Skeletal muscle tissue (tissue), 4 donors: ENCODE results near the gene HSD11B1L. TPM values are rescaled to one million over a fixed set of nuclear protein-coding genes. Genes with fewer than 3 reads are reported as not detected.
"Not testable (repeated sequence)": the region's sequence is repeated elsewhere in the genome, so short reads cannot be mapped to it uniquely, and the experiment has no call there.

ENCODE experiments used
- H3K27ac ChIP-seq: one replicate; pipeline ENCODE4 v1.7.0; 2013; ENCODE audit warnings: mild to moderate bottlenecking, low read depth, low read length, inconsistent platforms
- H3K27me3 ChIP-seq, 3 donors: one replicate each; pipeline ENCODE4 v1.7.0; 2013; ENCODE audit warnings: low read length in 3 of 3; ENCODE audit not compliant: control insufficient read depth in 3 of 3, insufficient read depth in 3 of 3
- H3K36me3 ChIP-seq, 3 donors: one replicate each; pipeline ENCODE4 v1.7.0; 2013; ENCODE audit warnings: low read length in 3 of 3; ENCODE audit not compliant: control insufficient read depth in 3 of 3, insufficient read depth in 3 of 3
- H3K4me1 ChIP-seq, 3 donors: one replicate each; pipeline ENCODE4 v1.7.0; 2013; ENCODE audit warnings: low read length in 3 of 3, mild to moderate bottlenecking in 3 of 3; ENCODE audit not compliant: control insufficient read depth in 3 of 3, insufficient read depth in 3 of 3
- H3K4me3 ChIP-seq, 3 donors: one replicate each; pipeline ENCODE4 v1.7.0; 2013; ENCODE audit warnings: low read length in 3 of 3
- H3K9ac ChIP-seq, 3 donors: one replicate each; pipeline ENCODE4 v1.7.0; 2013; ENCODE audit warnings: low read length in 3 of 3, mild to moderate bottlenecking in 3 of 3, moderate library complexity in 2 of 3, low read depth in 1 of 3
- H3K9me3 ChIP-seq, 3 donors: one replicate each; pipeline ENCODE4 v1.7.0; 2013; ENCODE audit warnings: low read length in 3 of 3; ENCODE audit not compliant: control insufficient read depth in 3 of 3
- total RNA-seq: library from RNA; depleted of rRNA; stranded (reverse); fragments of >200 nt; gene quantifications from one replicate; pipeline ENCODE4 v1.2.3, GENCODE V29; 2014
- donor health status: Osteomylitis.

Gene HSD11B1L
- total RNA-seq, 1 donor from 2014 or later = 4.7 TPM

- Histone ChIP-seq H3K27ac (no peak overlapping the region), H3K9me3 (no peaks in the 10 kb centered on the region), H3K36me3 (peaks cover 55 to 61% (median 56%) of the 10 kb centered on the region in 3 donors)
Observed at GRCh38 chr19:5697022-5697889, 16.4 kb downstream of the HSD11B1L start.

DNA sequence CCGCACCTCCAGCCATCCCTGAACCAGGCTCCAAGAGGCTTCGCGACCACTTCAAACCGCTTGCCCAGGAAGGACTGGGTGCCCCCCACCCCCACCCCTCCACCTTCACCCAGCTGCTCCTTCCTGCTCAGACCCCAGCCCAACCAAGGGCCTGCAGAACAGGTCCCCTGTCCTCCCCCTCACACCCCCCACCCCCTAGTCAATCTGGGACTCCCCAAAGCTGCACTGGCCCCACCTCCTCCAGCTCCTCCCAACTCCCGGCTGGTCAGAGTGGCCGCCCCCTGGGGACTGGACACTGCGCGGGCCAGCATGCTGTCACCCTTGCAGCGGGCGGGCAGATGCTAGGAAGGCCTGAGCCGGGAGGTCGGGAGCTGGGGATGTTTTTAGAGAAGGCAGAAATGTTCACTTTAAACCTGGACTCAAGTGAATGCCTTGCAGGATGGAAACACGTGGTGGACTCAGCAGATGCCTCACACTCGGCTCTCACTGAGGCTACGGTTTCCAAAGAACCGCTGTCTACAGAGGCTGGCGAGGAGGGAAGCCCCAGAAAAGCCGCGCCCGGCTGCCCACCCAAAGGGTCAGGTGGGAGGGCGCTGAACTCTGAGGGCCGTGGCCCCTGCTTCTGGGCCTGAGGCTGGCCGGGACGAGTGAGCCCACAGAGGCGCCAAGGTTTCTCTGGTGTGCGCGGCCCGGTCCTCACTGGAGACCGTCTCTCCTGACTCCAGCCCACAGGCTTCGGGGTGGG is 17.2 kb downstream of the HSD11B1L start:
- H3K36me3 ChIP-seq = peaks cover 48 to 55% (median 50%) of the 10 kb centered on the region in 3 donors

More at GRCh38 chr19:5697022-5697889, 16.4 kb downstream of the HSD11B1L start:
- Histone ChIP-seq H3K9ac (no peak overlapping the region), H3K4me3 (no peak overlapping the region), H3K27me3 (no peaks in the 10 kb centered on the region), H3K4me1 (peaks cover under 1 to 9% (median 5%) of the 10 kb centered on the region in 3 donors)

DNA sequence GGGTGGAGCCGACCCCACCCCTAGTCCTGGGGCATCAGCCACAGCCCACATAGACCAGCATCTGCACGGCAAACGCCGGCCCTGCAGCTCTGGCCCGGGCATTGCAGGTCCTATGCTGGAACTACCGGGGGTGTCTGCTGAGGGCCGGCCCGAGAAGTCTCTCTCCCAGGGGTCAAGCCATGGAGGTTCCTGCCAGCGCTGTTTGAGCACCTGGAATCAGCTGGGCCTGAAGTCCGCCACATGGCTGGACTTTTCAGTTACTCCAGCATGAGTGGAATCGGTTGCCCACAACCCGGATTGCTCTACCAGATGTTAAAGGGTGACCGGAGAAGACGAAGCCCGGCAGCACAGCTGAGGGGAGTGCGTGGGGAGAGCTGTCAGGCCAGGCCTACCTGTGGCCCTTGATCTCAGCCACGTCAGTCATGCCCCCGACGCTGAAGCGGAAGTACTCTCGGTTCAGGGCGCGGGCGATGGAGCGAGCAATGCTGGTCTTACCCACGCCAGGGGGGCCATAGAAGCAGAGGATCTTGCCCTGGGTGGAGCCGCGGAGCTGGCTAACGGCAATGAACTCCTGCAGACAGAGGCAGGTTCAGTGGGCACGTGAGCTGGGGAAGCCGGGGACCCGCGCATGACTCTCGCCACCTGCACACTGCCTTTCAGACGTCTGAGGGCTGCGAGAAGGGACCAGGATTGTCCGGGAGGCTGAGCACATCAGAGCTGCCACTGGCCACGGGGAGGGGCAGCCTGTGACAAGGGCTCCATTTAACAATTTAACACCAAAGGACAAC is 18.0 kb downstream of the HSD11B1L start:
- no peak overlapping the region for H3K4me3 ChIP-seq

More for the DNA sequence above, 17.2 kb downstream of the HSD11B1L start:
- Histone ChIP-seq H3K9ac (no peak overlapping the region), H3K9me3 (no peaks in the 10 kb centered on the region), H3K27ac (no peak overlapping the region), H3K4me1 (peaks cover 0 to under 1% (median 0%) of the 10 kb centered on the region in 3 donors), H3K4me3 (no peak overlapping the region), H3K27me3 (no peaks in the 10 kb centered on the region)

DNA sequence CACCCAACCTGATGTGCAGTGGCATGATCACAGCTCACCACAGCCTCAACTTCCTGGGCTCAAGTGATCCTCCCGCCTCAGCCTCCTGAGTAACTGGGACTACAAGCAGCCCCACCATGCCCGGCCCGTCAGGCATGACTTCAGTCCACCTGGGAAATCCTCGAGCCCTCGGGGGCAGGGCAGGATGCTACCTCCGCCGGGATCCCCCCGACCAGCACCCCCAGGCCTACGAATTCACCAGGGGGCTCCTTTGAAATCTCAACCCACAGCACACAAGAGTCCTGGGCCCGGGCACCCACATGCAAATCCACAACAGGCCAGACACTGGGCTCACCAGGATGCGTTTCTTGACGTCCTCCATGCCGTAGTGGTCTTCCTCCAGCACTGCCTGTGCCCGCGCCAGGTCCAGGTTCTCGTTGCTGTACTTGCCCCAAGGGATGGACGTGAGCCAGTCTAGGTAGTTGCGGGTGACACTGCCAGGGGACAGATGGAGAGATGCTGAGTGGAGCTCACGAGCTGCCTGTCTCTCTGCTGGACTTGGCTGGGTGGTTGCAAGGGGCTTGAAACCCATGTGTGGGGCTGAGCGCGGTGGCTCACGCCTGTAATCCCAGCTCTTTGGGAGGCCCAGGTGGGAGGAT is 19.7 kb downstream of the HSD11B1L start:
- Histone ChIP-seq H3K9ac (no peak overlapping the region), H3K27ac (no peak overlapping the region), H3K27me3 (no peaks in the 10 kb centered on the region), H3K4me3 (no peak overlapping the region), H3K4me1 (no peaks in the 10 kb centered on the region), H3K9me3 (no peaks in the 10 kb centered on the region), H3K36me3 (peaks cover 46 to 50% (median 49%) of the 10 kb centered on the region in 3 donors)

More for the DNA sequence above, 18.0 kb downstream of the HSD11B1L start:
- Histone ChIP-seq H3K27ac (no peak overlapping the region), H3K27me3 (no peaks in the 10 kb centered on the region), H3K9me3 (no peaks in the 10 kb centered on the region), H3K9ac (no peak overlapping the region), H3K36me3 (peaks cover 48 to 54% (median 51%) of the 10 kb centered on the region in 3 donors), H3K4me1 (no peaks in the 10 kb centered on the region)

- not testable (repeated sequence) for H3K27ac ChIP-seq, H3K27me3 ChIP-seq, H3K4me3 ChIP-seq, H3K4me1 ChIP-seq, H3K9ac ChIP-seq, H3K9me3 ChIP-seq
- peaks cover 46 to 49% (median 47%) of the 10 kb centered on the region in 3 donors for H3K36me3 ChIP-seq
Observed at GRCh38 chr19:5702053-5702410, 21.2 kb downstream of the HSD11B1L start.

GRCh38 chr19:5703819-5704818 is 23.3 kb downstream of the HSD11B1L start:
- Histone ChIP-seq H3K27me3 (no peaks in the 10 kb centered on the region), H3K4me1 (no peaks in the 10 kb centered on the region), H3K9me3 (no peaks in the 10 kb centered on the region), H3K9ac (no peak overlapping the region), H3K36me3 (peaks cover 43 to 56% (median 46%) of the 10 kb centered on the region in 3 donors), H3K4me3 (no peak overlapping the region), H3K27ac (no peak overlapping the region)

DNA sequence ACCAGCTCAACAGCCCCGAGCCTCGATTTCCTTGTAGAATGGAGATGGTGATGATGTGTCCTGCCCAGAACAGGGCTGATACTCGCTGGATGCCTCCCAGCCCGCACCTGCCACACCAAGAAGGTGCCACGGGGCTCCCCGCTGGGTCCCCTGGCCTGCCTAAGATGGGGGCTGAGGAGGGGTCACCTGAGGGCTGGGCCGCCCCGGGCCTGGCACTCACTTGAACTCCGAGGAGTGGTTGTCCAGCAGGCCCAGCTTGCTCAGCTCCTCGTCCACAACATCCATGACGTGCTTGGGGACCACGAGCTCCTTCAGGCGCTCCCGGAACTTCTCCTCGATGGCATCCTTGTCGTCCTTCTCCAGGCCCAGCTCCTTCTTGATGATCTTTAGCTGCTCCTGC is 24.7 kb downstream of the HSD11B1L start:
- H3K4me3 ChIP-seq = no peak overlapping the region
- H3K36me3 ChIP-seq = peaks cover 44 to 50% (median 44%) of the 10 kb centered on the region in 3 donors
- H3K27me3 ChIP-seq = no peaks in the 10 kb centered on the region
- no peak overlapping the region for H3K9ac ChIP-seq
- H3K4me1 ChIP-seq = no peaks in the 10 kb centered on the region
- no peaks in the 10 kb centered on the region for H3K9me3 ChIP-seq
- H3K27ac ChIP-seq = no peak overlapping the region

- Histone ChIP-seq H3K27me3 (no peaks in the 10 kb centered on the region), H3K36me3 (peaks cover 51 to 58% (median 53%) of the 10 kb centered on the region in 3 donors), H3K27ac (no peak overlapping the region), H3K4me1 (no peaks in the 10 kb centered on the region), H3K9me3 (no peaks in the 10 kb centered on the region), H3K4me3 (no peak overlapping the region), H3K9ac (no peak overlapping the region)
Observed at GRCh38 chr19:5706876-5707573, 26.2 kb downstream of the HSD11B1L start.
